HepG2 (cell line): Measurements from ENCODE around the gene IRS1. TPM values are rescaled to one million over a fixed set of nuclear protein-coding genes. Genes with fewer than 3 reads are reported as not detected.

Experiments used
- ADNP ChIP-seq: sonication (generic); formaldehyde crosslinking; IDR thresholded peaks from 2 replicates; pipeline ENCODE4 v1.4.0; 2020; ENCODE audit warnings: missing genetic modification reagents
- AGO1 ChIP-seq: fragments of 200-400 bp; formaldehyde crosslinking; IDR thresholded peaks from 2 replicates; pipeline ENCODE4 v1.6.1; 2017; ENCODE audit warnings: mild to moderate bottlenecking, low read depth, low read length, moderate library complexity; ENCODE audit not compliant: poor library complexity, severe bottlenecking
- ARID2 ChIP-seq: sonication (generic); formaldehyde crosslinking; IDR thresholded peaks from 2 replicates; pipeline ENCODE4 v1.8.1; 2022; ENCODE audit warnings: mild to moderate bottlenecking, missing genetic modification reagents, borderline replicate concordance
- DR1 ChIP-seq: sonication (generic); formaldehyde crosslinking; IDR thresholded peaks from 2 replicates; pipeline ENCODE4 v1.8.0; 2021; ENCODE audit warnings: mild to moderate bottlenecking, missing genetic modification reagents, inconsistent platforms
- FOXK2 ChIP-seq: fragments of 450-650 bp; IDR thresholded peaks from 2 replicates; pipeline ENCODE4 v1.6.1; 2016
- HIVEP1 ChIP-seq: sonication (generic); formaldehyde crosslinking; IDR thresholded peaks from 2 replicates; pipeline ENCODE4 v1.4.0; 2020; ENCODE audit warnings: mild to moderate bottlenecking, missing genetic modification reagents
- HMGA1 ChIP-seq: sonication (generic); formaldehyde crosslinking; conservative IDR thresholded peaks from 2 replicates; pipeline ENCODE4 v1.4.0; 2020; ENCODE audit warnings: missing genetic modification reagents
- KLF9 ChIP-seq: IDR thresholded peaks from 2 replicates; pipeline ENCODE4 v1.6.1; 2016; ENCODE audit warnings: low read depth
- MYC ChIP-seq: sonication (generic); formaldehyde crosslinking; IDR thresholded peaks from 2 replicates; pipeline ENCODE4 v1.9.0; 2021; ENCODE audit warnings: missing genetic modification reagents, borderline replicate concordance
- RCOR2 ChIP-seq: IDR thresholded peaks from 2 replicates; pipeline ENCODE4 v1.6.1; 2016; ENCODE audit warnings: missing biosample characterization, missing genetic modification reagents
- RORA ChIP-seq: sonication (generic); formaldehyde crosslinking; IDR thresholded peaks from 2 replicates; pipeline ENCODE4 v1.5.0; 2020; ENCODE audit warnings: mild to moderate bottlenecking, missing genetic modification reagents, moderate library complexity
- THAP7 ChIP-seq: sonication (generic); formaldehyde crosslinking; IDR thresholded peaks from 2 replicates; pipeline ENCODE4 v1.8.1; 2023; ENCODE audit warnings: mild to moderate bottlenecking, missing genetic modification reagents
- ZBTB44 ChIP-seq: sonication (generic); formaldehyde crosslinking; IDR thresholded peaks from 2 replicates; pipeline ENCODE4 v1.4.0; 2020; ENCODE audit warnings: missing genetic modification reagents
- ZBTB49 ChIP-seq: sonication (generic); formaldehyde crosslinking; IDR thresholded peaks from 2 replicates; pipeline ENCODE4 v1.4.0; 2020; ENCODE audit warnings: missing genetic modification reagents, borderline replicate concordance
- ZNF234 ChIP-seq: sonication (generic); formaldehyde crosslinking; conservative IDR thresholded peaks from 2 replicates; pipeline ENCODE4 v1.5.1; 2020; ENCODE audit warnings: mild to moderate bottlenecking, missing genetic modification reagents
- ZNF337 ChIP-seq: sonication (generic); formaldehyde crosslinking; IDR thresholded peaks from 2 replicates; pipeline ENCODE4 v1.5.1; 2020; ENCODE audit warnings: missing genetic modification reagents, low read depth, mild to moderate bottlenecking, borderline replicate concordance
- ZNF460 ChIP-seq: sonication (generic); formaldehyde crosslinking; IDR thresholded peaks from 2 replicates; pipeline ENCODE4 v1.5.1; 2020; ENCODE audit warnings: missing genetic modification reagents, mild to moderate bottlenecking, borderline replicate concordance
- ZNF550 ChIP-seq: sonication (generic); formaldehyde crosslinking; IDR thresholded peaks from 2 replicates; pipeline ENCODE4 v1.4.0; 2020; ENCODE audit warnings: mild to moderate bottlenecking, missing genetic modification reagents, borderline replicate concordance
- ZNF652 ChIP-seq: IDR thresholded peaks from 2 replicates; pipeline ENCODE4 v1.6.1; 2016; ENCODE audit warnings: low read depth, borderline replicate concordance
- ZNF724P ChIP-seq: sonication (generic); formaldehyde crosslinking; IDR thresholded peaks from 2 replicates; pipeline ENCODE4 v1.8.0; 2022; ENCODE audit warnings: missing genetic modification reagents, borderline replicate concordance
- ZNF816 ChIP-seq: sonication (generic); formaldehyde crosslinking; IDR thresholded peaks from 2 replicates; pipeline ENCODE4 v1.8.0; 2022; ENCODE audit warnings: missing genetic modification reagents, mild to moderate bottlenecking, borderline replicate concordance
- ZZZ3 ChIP-seq: sonication (generic); formaldehyde crosslinking; IDR thresholded peaks from 2 replicates; pipeline ENCODE4 v1.4.0; 2020; ENCODE audit warnings: missing genetic modification reagents, mild to moderate bottlenecking, borderline replicate concordance
- polyA plus RNA-seq, 8 experiments: library from polyadenylated mRNA; depleted of rRNA in 3 of 8; stranded (reverse) in 7 of 8; unstranded in 1 of 8; fragments of >200 nt; fragmentation: Illumina TruSeq in 4 of 8; extraction: Trizol in 4 of 8; gene quantifications; 2 replicates each; pipeline versions ENCODE4 v1.2.1 to v1.2.3, GENCODE V29; 2011 to 2016; ENCODE audit warnings: low read depth in 4 of 8, missing spikeins in 1 of 8, mixed read lengths in 1 of 8; ENCODE audit not compliant: insufficient read depth in 1 of 8
- total RNA-seq, 5 experiments: library from RNA; depleted of rRNA; stranded (reverse); fragments of >200 nt; fragmentation: Illumina TruSeq; extraction: Trizol; gene quantifications; 2 replicates each; pipeline ENCODE4 v1.2.3, GENCODE V29; 2016; ENCODE audit warnings: low read depth in 1 of 5

IRS1 gene
- total and polyA plus RNA-seq, 2 of the 13 experiments (the other 11 are each of a cell fraction or from before 2014, with no cell fraction given), result 8.7 to 9.0 TPM

- TF ChIP-seq RORA (CRISPR knock-in tag), result no peak
- TF ChIP-seq ZNF816, result peak; percentile 91; the same call in 1 of the 2 replicates
- peak; percentile 94 for TF ChIP-seq RCOR2 (CRISPR knock-in tag)
- TF ChIP-seq ZNF652, result peak; percentile 93
- no peak for TF ChIP-seq ZNF234 (CRISPR knock-in tag)
- no peak for TF ChIP-seq ZNF337 (CRISPR knock-in tag)
- TF ChIP-seq ZNF550 (CRISPR knock-in tag), result no peak
- no peak for TF ChIP-seq MYC (CRISPR knock-in tag)
- TF ChIP-seq AGO1, result no peak
- TF ChIP-seq FOXK2, result no peak
- TF ChIP-seq ADNP, result no peak
- TF ChIP-seq THAP7 (CRISPR knock-in tag), result no peak
- no peak for TF ChIP-seq DR1 (CRISPR knock-in tag)
- TF ChIP-seq HIVEP1 (CRISPR knock-in tag), result no peak
- TF ChIP-seq ZBTB49, result peak; percentile 9; the same call in 1 of the 2 replicates
- no peak for TF ChIP-seq ZNF724P
- no peak for TF ChIP-seq ZZZ3 (CRISPR knock-in tag)
- no peak for TF ChIP-seq HMGA1 (CRISPR knock-in tag)
- no peak for TF ChIP-seq ZBTB44 (CRISPR knock-in tag)
- TF ChIP-seq ZNF460 (CRISPR knock-in tag), result no peak
- TF ChIP-seq KLF9 (CRISPR knock-in tag), result 0 out of 2 replicates have a peak, but pooled peaks have one; percentile 49
- TF ChIP-seq ARID2 (CRISPR knock-in tag), result 0 out of 2 replicates have a peak, but pooled peaks have one; percentile 47
These were observed 66.3 kb downstream of the IRS1 start (continued) for GRCh38 chr2:226733189-226733858.
